ENCODE measurements around the gene NDST1. TPM values are rescaled to one million over a fixed set of nuclear protein-coding genes. Genes with fewer than 3 reads are reported as not detected.

Gene NDST1
- total RNA-seq, 1 donor: 104 TPM

DNA sequence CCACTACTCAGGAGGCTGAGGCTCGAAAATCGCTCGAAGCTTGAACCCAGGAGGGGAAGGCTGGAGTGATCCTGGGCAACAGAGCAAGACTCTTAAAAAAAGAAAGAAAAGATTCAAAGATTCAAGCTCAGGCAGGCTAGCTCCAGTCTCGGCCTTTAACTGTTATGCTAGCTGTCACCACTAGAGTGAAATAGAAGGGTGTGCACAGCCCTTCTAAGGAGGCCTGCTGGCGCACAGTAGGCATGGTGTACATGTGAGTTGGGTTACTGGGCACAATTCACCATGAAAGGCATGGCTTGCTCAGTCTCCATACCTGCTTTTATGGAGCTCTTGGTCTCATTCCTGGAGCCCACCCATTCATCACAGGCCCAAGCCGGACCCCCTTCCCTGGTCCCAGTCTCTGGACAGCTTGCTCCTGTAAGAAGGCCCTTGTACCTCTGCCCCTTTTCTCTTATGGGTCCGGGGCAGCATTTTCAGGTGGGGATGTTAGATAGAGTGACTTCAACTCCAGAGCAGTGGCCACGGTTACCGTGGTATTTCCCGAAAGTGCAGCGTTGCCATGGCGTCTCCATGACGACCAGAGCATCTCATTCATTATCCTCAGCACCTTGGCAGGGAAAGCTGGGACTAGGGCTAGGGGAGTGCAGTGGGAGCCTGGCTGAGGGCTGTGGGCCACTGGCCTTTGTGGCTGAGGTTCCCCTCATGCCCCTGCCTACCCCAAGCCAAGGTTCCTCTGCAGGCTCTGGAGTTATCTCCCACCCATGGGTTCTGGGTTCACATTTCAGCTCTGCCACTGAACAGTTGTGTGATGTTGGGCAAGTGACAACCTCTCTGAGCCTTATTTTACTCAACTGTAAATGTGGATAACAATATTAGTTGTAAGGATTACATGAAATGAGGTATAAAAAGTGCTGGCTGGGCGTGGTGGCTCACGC lies 5.7 kb downstream of the NDST1 start:
- peak; percentile 28 for TF ChIP-seq CTCF (IDR thresholded peaks at IDR 0.05; ENCODE audit: extremely low read depth, low read depth, low read length)
- H3K4me1 ChIP-seq (ENCODE audit: insufficient read depth, low read length): peaks cover 84% of the 10 kb centered on the region
- H3K27ac ChIP-seq (ENCODE audit: low read depth, low read length): peak overlapping the region; percentile 98
- no peak overlapping the region for H3K4me2 ChIP-seq (ENCODE audit: insufficient read depth, low read length)
- H4K20me1 ChIP-seq (ENCODE audit: insufficient read depth, low read length): peaks cover 15% of the 10 kb centered on the region
- H3K4me3 ChIP-seq (ENCODE audit: insufficient read depth, low read length): no peak overlapping the region
- no peak overlapping the region for H2AFZ ChIP-seq (ENCODE audit: low read length)
- H3K79me2 ChIP-seq (ENCODE audit: insufficient read depth, low read length): peaks cover 87% of the 10 kb centered on the region
- H3K36me3 ChIP-seq (ENCODE audit: insufficient read depth, low read length): peaks cover 14% of the 10 kb centered on the region
- H3K9me3 ChIP-seq (ENCODE audit: low read depth, low read length): no peaks in the 10 kb centered on the region
- no peak for DNase-seq (ENCODE audit: insufficient read length, low spot score, missing footprints)
- H3K27me3 ChIP-seq (ENCODE audit: insufficient read depth, low read length): no peaks in the 10 kb centered on the region

- Histone ChIP-seq H3K27ac (ENCODE audit: low read depth, low read length) (peak overlapping the region; percentile 98), H3K4me1 (ENCODE audit: insufficient read depth, low read length) (peaks cover 83% of the 10 kb centered on the region), H4K20me1 (ENCODE audit: insufficient read depth, low read length) (peaks cover 11% of the 10 kb centered on the region), H3K4me2 (ENCODE audit: insufficient read depth, low read length) (peak overlapping the region; percentile 69), H3K36me3 (ENCODE audit: insufficient read depth, low read length) (peaks cover 21% of the 10 kb centered on the region), H3K4me3 (ENCODE audit: insufficient read depth, low read length) (no peak overlapping the region), H2AFZ (ENCODE audit: low read length) (no peak overlapping the region), H3K9me3 (ENCODE audit: low read depth, low read length) (no peaks in the 10 kb centered on the region), H3K27me3 (ENCODE audit: insufficient read depth, low read length) (no peaks in the 10 kb centered on the region), H3K79me2 (ENCODE audit: insufficient read depth, low read length) (peaks cover 87% of the 10 kb centered on the region)
- peak; percentile 94 for DNase-seq (ENCODE audit: insufficient read length, low spot score, missing footprints)
- no peak for TF ChIP-seq CTCF (IDR thresholded peaks at IDR 0.05; ENCODE audit: extremely low read depth, low read depth, low read length)
Observed at GRCh38 chr5:150514708-150515211, 6.8 kb downstream of the NDST1 start.

- peaks cover 79% of the 10 kb centered on the region for H3K4me1 ChIP-seq (ENCODE audit: insufficient read depth, low read length)
- DNase-seq (ENCODE audit: insufficient read length, low spot score, missing footprints): peak; percentile 92
- H3K36me3 ChIP-seq (ENCODE audit: insufficient read depth, low read length): peaks cover 22% of the 10 kb centered on the region
- H3K27ac ChIP-seq (ENCODE audit: low read depth, low read length): peak overlapping the region; percentile 98
- H3K79me2 ChIP-seq (ENCODE audit: insufficient read depth, low read length): peaks cover 87% of the 10 kb centered on the region
- no peaks in the 10 kb centered on the region for H3K27me3 ChIP-seq (ENCODE audit: insufficient read depth, low read length)
- no peaks in the 10 kb centered on the region for H3K9me3 ChIP-seq (ENCODE audit: low read depth, low read length)
- peak overlapping the region; percentile 69 for H3K4me2 ChIP-seq (ENCODE audit: insufficient read depth, low read length)
- no peak overlapping the region for H3K4me3 ChIP-seq (ENCODE audit: insufficient read depth, low read length)
- H2AFZ ChIP-seq (ENCODE audit: low read length): no peak overlapping the region
- no peak for TF ChIP-seq CTCF (IDR thresholded peaks at IDR 0.05; ENCODE audit: extremely low read depth, low read depth, low read length)
- peaks cover 11% of the 10 kb centered on the region for H4K20me1 ChIP-seq (ENCODE audit: insufficient read depth, low read length)
Observed at GRCh38 chr5:150515446-150515845, 7.5 kb downstream of the NDST1 start.

- peak overlapping the region; percentile 69 for H3K4me2 ChIP-seq (ENCODE audit: insufficient read depth, low read length)
- peaks cover 87% of the 10 kb centered on the region for H3K79me2 ChIP-seq (ENCODE audit: insufficient read depth, low read length)
- peaks cover 74% of the 10 kb centered on the region for H3K4me1 ChIP-seq (ENCODE audit: insufficient read depth, low read length)
- H3K27ac ChIP-seq (ENCODE audit: low read depth, low read length): peak overlapping the region; percentile 98
- no peaks in the 10 kb centered on the region for H3K27me3 ChIP-seq (ENCODE audit: insufficient read depth, low read length)
- H2AFZ ChIP-seq (ENCODE audit: low read length): no peak overlapping the region
- H3K36me3 ChIP-seq (ENCODE audit: insufficient read depth, low read length): peaks cover 22% of the 10 kb centered on the region
- DNase-seq (ENCODE audit: insufficient read length, low spot score, missing footprints): peak; percentile 78
- TF ChIP-seq CTCF (IDR thresholded peaks at IDR 0.05; ENCODE audit: extremely low read depth, low read depth, low read length): no peak
- H3K9me3 ChIP-seq (ENCODE audit: low read depth, low read length): no peaks in the 10 kb centered on the region
- H3K4me3 ChIP-seq (ENCODE audit: insufficient read depth, low read length): no peak overlapping the region
- peaks cover 11% of the 10 kb centered on the region for H4K20me1 ChIP-seq (ENCODE audit: insufficient read depth, low read length)
Observed at GRCh38 chr5:150516011-150516410, 8.1 kb downstream of the NDST1 start.

Measured in osteoblast (primary cell).